ENCODE results near the gene UGCG.

- TF ChIP-seq CTCF (IDR thresholded peaks at IDR 0.05) (no peak), POLR2A (IDR thresholded peaks at IDR 0.05) (no peak), POLR2AphosphoS5 (IDR thresholded peaks at IDR 0.05) (no peak)
These were observed 69.6 kb downstream of the UGCG start for GRCh38 chr9:111966124-111966723.
